HepG2 (cell line): ENCODE measurements around the gene PRKAR2B. TPM values are rescaled to one million over a fixed set of nuclear protein-coding genes. Genes with fewer than 3 reads are reported as not detected.

Source experiments
- DBP ChIP-seq: sonication (generic); formaldehyde crosslinking; IDR thresholded peaks from 2 replicates; pipeline ENCODE4 v1.4.0; 2020; ENCODE audit warnings: missing genetic modification reagents; ENCODE audit errors: not compliant biosample characterization
- KDM5A ChIP-seq: fragments of 200-600 bp; sonication (generic); IDR thresholded peaks from 2 replicates; pipeline ENCODE4 v1.7.0; 2018; ENCODE audit warnings: antibody characterized with exemption, mild to moderate bottlenecking, low read length, borderline replicate concordance
- TARDBP ChIP-seq: sonication (generic); formaldehyde crosslinking; IDR thresholded peaks from 2 replicates; pipeline ENCODE4 v1.8.0; 2022; ENCODE audit warnings: mild to moderate bottlenecking, missing genetic modification reagents
- TSC22D2 ChIP-seq: sonication (generic); formaldehyde crosslinking; IDR thresholded peaks from 2 replicates; pipeline ENCODE4 v1.5.1; 2020; ENCODE audit warnings: missing genetic modification reagents, mild to moderate bottlenecking, borderline replicate concordance
- ZFP91 ChIP-seq: sonication (generic); formaldehyde crosslinking; IDR thresholded peaks from 2 replicates; pipeline ENCODE4 v1.9.0; 2022; ENCODE audit warnings: missing genetic modification reagents, mild to moderate bottlenecking, borderline replicate concordance
- ZNF143 ChIP-seq: sonication (generic); formaldehyde crosslinking; IDR thresholded peaks from 2 replicates; pipeline ENCODE4 v1.4.0; 2020; ENCODE audit warnings: missing genetic modification reagents
- ZNF367 ChIP-seq: sonication (generic); formaldehyde crosslinking; IDR thresholded peaks from 2 replicates; pipeline ENCODE4 v1.4.0; 2020; ENCODE audit warnings: missing genetic modification reagents, borderline replicate concordance
- ZNF777 ChIP-seq: sonication (generic); formaldehyde crosslinking; IDR thresholded peaks from 2 replicates; pipeline ENCODE4 v1.4.0; 2020; ENCODE audit warnings: missing genetic modification reagents
- polyA plus RNA-seq, 8 experiments: library from polyadenylated mRNA; depleted of rRNA in 3 of 8; stranded (reverse) in 7 of 8; unstranded in 1 of 8; fragments of >200 nt; fragmentation: Illumina TruSeq in 4 of 8; extraction: Trizol in 4 of 8; gene quantifications; 2 replicates each; pipeline versions ENCODE4 v1.2.1 to v1.2.3, GENCODE V29; 2011 to 2016; ENCODE audit warnings: low read depth in 4 of 8, missing spikeins in 1 of 8, mixed read lengths in 1 of 8; ENCODE audit not compliant: insufficient read depth in 1 of 8
- total RNA-seq, 5 experiments: library from RNA; depleted of rRNA; stranded (reverse); fragments of >200 nt; fragmentation: Illumina TruSeq; extraction: Trizol; gene quantifications; 2 replicates each; pipeline ENCODE4 v1.2.3, GENCODE V29; 2016; ENCODE audit warnings: low read depth in 1 of 5
- TF ChIP-seq, protein P1 (sequence below), 2 experiments: sonication (generic) in 1 of 2; formaldehyde crosslinking in 1 of 2; IDR thresholded peaks; 2 replicates each; pipeline versions ENCODE4 v1.4.0 to v1.6.1; 2018 to 2020; ENCODE audit warnings: missing genetic modification reagents in 2 of 2, borderline replicate concordance in 1 of 2, low read depth in 1 of 2, mild to moderate bottlenecking in 1 of 2, missing biosample characterization in 1 of 2
- TF ChIP-seq, protein P2 (sequence below): IDR thresholded peaks from 2 replicates; pipeline ENCODE4 v1.6.1; 2012; ENCODE audit warnings: low read length, improper control_type of control experiment
- TF ChIP-seq, protein P3 (sequence below): sonication (generic); formaldehyde crosslinking; IDR thresholded peaks from 2 replicates; pipeline ENCODE4 v1.4.0; 2020; ENCODE audit warnings: missing genetic modification reagents

Gene PRKAR2B
- total and polyA plus RNA-seq, 2 of the 13 experiments (the other 11 are each of a cell fraction or from before 2014, with no cell fraction given), result not detected

GRCh38 chr7:107170051-107170915, 125.8 kb downstream of the PRKAR2B start (continued):
- TF ChIP-seq ZFP91 (CRISPR knock-in tag) (0 out of 2 replicates have a peak, but pooled peaks have one; percentile 4), TARDBP (CRISPR knock-in tag) (0 out of 2 replicates have a peak, but pooled peaks have one; percentile 3), ZNF777 (0 out of 2 replicates have a peak, but pooled peaks have one; percentile 4), ZNF367 (CRISPR knock-in tag) (0 out of 2 replicates have a peak, but pooled peaks have one; percentile 6), DBP (CRISPR knock-in tag) (peak; percentile 2), ZNF143 (CRISPR knock-in tag) (0 out of 2 replicates have a peak, but pooled peaks have one; percentile 1), KDM5A (0 out of 2 replicates have a peak, but pooled peaks have one; percentile 10), TSC22D2 (CRISPR knock-in tag) (no peak)
- TF ChIP-seq, protein P1, sequence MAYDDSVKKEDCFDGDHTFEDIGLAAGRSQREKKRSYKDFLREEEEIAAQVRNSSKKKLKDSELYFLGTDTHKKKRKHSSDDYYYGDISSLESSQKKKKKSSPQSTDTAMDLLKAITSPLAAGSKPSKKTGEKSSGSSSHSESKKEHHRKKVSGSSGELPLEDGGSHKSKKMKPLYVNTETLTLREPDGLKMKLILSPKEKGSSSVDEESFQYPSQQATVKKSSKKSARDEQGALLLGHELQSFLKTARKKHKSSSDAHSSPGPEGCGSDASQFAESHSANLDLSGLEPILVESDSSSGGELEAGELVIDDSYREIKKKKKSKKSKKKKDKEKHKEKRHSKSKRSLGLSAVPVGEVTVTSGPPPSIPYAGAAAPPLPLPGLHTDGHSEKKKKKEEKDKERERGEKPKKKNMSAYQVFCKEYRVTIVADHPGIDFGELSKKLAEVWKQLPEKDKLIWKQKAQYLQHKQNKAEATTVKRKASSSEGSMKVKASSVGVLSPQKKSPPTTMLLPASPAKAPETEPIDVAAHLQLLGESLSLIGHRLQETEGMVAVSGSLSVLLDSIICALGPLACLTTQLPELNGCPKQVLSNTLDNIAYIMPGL (CRISPR knock-in tag; IDR thresholded peaks at IDR 0.05; ENCODE audit: borderline replicate concordance in 1 of 2, low read depth in 1 of 2), result 0 out of 4 replicates have a peak, but pooled peaks of 1 of the 2 experiments have one; percentile 3
- TF ChIP-seq, protein P2, sequence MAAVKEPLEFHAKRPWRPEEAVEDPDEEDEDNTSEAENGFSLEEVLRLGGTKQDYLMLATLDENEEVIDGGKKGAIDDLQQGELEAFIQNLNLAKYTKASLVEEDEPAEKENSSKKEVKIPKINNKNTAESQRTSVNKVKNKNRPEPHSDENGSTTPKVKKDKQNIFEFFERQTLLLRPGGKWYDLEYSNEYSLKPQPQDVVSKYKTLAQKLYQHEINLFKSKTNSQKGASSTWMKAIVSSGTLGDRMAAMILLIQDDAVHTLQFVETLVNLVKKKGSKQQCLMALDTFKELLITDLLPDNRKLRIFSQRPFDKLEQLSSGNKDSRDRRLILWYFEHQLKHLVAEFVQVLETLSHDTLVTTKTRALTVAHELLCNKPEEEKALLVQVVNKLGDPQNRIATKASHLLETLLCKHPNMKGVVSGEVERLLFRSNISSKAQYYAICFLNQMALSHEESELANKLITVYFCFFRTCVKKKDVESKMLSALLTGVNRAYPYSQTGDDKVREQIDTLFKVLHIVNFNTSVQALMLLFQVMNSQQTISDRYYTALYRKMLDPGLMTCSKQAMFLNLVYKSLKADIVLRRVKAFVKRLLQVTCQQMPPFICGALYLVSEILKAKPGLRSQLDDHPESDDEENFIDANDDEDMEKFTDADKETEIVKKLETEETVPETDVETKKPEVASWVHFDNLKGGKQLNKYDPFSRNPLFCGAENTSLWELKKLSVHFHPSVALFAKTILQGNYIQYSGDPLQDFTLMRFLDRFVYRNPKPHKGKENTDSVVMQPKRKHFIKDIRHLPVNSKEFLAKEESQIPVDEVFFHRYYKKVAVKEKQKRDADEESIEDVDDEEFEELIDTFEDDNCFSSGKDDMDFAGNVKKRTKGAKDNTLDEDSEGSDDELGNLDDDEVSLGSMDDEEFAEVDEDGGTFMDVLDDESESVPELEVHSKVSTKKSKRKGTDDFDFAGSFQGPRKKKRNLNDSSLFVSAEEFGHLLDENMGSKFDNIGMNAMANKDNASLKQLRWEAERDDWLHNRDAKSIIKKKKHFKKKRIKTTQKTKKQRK, result no peak
- TF ChIP-seq, protein P3, sequence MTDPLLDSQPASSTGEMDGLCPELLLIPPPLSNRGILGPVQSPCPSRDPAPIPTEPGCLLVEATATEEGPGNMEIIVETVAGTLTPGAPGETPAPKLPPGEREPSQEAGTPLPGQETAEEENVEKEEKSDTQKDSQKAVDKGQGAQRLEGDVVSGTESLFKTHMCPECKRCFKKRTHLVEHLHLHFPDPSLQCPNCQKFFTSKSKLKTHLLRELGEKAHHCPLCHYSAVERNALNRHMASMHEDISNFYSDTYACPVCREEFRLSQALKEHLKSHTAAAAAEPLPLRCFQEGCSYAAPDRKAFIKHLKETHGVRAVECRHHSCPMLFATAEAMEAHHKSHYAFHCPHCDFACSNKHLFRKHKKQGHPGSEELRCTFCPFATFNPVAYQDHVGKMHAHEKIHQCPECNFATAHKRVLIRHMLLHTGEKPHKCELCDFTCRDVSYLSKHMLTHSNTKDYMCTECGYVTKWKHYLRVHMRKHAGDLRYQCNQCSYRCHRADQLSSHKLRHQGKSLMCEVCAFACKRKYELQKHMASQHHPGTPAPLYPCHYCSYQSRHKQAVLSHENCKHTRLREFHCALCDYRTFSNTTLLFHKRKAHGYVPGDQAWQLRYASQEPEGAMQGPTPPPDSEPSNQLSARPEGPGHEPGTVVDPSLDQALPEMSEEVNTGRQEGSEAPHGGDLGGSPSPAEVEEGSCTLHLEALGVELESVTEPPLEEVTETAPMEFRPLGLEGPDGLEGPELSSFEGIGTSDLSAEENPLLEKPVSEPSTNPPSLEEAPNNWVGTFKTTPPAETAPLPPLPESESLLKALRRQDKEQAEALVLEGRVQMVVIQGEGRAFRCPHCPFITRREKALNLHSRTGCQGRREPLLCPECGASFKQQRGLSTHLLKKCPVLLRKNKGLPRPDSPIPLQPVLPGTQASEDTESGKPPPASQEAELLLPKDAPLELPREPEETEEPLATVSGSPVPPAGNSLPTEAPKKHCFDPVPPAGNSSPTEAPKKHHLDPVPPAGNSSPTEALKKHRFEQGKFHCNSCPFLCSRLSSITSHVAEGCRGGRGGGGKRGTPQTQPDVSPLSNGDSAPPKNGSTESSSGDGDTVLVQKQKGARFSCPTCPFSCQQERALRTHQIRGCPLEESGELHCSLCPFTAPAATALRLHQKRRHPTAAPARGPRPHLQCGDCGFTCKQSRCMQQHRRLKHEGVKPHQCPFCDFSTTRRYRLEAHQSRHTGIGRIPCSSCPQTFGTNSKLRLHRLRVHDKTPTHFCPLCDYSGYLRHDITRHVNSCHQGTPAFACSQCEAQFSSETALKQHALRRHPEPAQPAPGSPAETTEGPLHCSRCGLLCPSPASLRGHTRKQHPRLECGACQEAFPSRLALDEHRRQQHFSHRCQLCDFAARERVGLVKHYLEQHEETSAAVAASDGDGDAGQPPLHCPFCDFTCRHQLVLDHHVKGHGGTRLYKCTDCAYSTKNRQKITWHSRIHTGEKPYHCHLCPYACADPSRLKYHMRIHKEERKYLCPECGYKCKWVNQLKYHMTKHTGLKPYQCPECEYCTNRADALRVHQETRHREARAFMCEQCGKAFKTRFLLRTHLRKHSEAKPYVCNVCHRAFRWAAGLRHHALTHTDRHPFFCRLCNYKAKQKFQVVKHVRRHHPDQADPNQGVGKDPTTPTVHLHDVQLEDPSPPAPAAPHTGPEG, result 0 out of 2 replicates have a peak, but pooled peaks have one; percentile 34
